IMR-90 (cell line): ENCODE measurements around the gene OR8K1. TPM values are rescaled to one million over a fixed set of nuclear protein-coding genes. Genes with fewer than 3 reads are reported as not detected.

Experiments used
- ATAC-seq: fragments of 200-7000 bp; cut with Tn5 transposase; 2 replicates; pipeline ENCODE4 v1.9.1; 2020; ENCODE audit warnings: low read depth, mild to moderate bottlenecking, moderate library complexity
- BruUV-seq: library from RNA; stranded (reverse); fragments of 400-500 nt; replicated peaks from 2 replicates; lab custom pipeline; 2021; lab: Mats Ljungman, UMichigan
- CTCF ChIA-PET: fragments of 300-600 bp; formaldehyde crosslinking; extraction: SDS; loops from one replicate; lab custom pipeline; 2021; ENCODE audit warnings: antibody characterized with exemption; lab: Yijun Ruan, JAX
- POLR2A ChIA-PET: fragments of 300-600 bp; sonication (Branson Sonifier 250); formaldehyde crosslinking; loops from one replicate; lab custom pipeline; 2022; ENCODE audit warnings: antibody characterized with exemption; ENCODE audit not compliant: unreplicated experiment; lab: Charles Lee
- DNase-seq: peaks from one replicate; pipeline ENCODE4 v3.0.0; 2013
- H2AFZ ChIP-seq: replicated peaks from 2 replicates; pipeline ENCODE3; 2013; ENCODE audit warnings: low read length, mild to moderate bottlenecking; ENCODE audit not compliant: poor library complexity
- H2AK5ac ChIP-seq: 2 replicates; pipeline ENCODE4 v1.6.1; 2013; ENCODE audit warnings: low read depth, low read length, inconsistent platforms
- H2AK9ac ChIP-seq: replicated peaks from 2 replicates; pipeline ENCODE3; 2013; ENCODE audit warnings: mild to moderate bottlenecking, low read depth, low read length, moderate library complexity; ENCODE audit not compliant: poor library complexity
- H2BK120ac ChIP-seq: 2 replicates; pipeline ENCODE4 v1.6.1; 2013; ENCODE audit warnings: low read depth, low read length, inconsistent platforms
- H2BK15ac ChIP-seq: 3 replicates; pipeline ENCODE4 v1.6.1; 2013; ENCODE audit warnings: low read depth, low read length, inconsistent platforms
- H2BK20ac ChIP-seq: 2 replicates; pipeline ENCODE4 v1.6.1; 2013; ENCODE audit warnings: low read depth, mild to moderate bottlenecking, inconsistent platforms, low read length, moderate library complexity
- H2BK5ac ChIP-seq: 2 replicates; pipeline ENCODE4 v1.6.1; 2013; ENCODE audit warnings: mild to moderate bottlenecking, low read depth, low read length, inconsistent platforms; ENCODE audit not compliant: poor library complexity, severe bottlenecking
- H3K14ac ChIP-seq: replicated peaks from 2 replicates; pipeline ENCODE4 v1.6.1; 2013; ENCODE audit warnings: low read depth, low read length, inconsistent platforms
- H3K18ac ChIP-seq: 2 replicates; pipeline ENCODE4 v1.6.1; 2013; ENCODE audit warnings: low read depth, low read length, control low read depth
- H3K23ac ChIP-seq: 2 replicates; pipeline ENCODE4 v1.6.1; 2013; ENCODE audit warnings: low read depth, low read length, inconsistent platforms
- H3K27ac ChIP-seq: 2 replicates; pipeline ENCODE4 v1.5.1; 2013; ENCODE audit warnings: mild to moderate bottlenecking, control low read depth, low read length; ENCODE audit not compliant: insufficient read depth
- H3K27me3 ChIP-seq: 2 replicates; pipeline ENCODE4 v1.6.1; 2013; ENCODE audit warnings: low read length; ENCODE audit not compliant: control insufficient read depth, insufficient read depth
- H3K36me3 ChIP-seq: 2 replicates; pipeline ENCODE4 v1.6.1; 2013; ENCODE audit warnings: low read length, mixed read lengths; ENCODE audit not compliant: control insufficient read depth, insufficient read depth
- H3K4ac ChIP-seq: 2 replicates; pipeline ENCODE4 v1.6.1; 2013; ENCODE audit warnings: low read depth, low read length, inconsistent platforms
- H3K4me1 ChIP-seq: 2 replicates; pipeline ENCODE4 v1.6.1; 2013; ENCODE audit warnings: low read length, mixed read lengths; ENCODE audit not compliant: control insufficient read depth, insufficient read depth
- H3K4me2 ChIP-seq: 2 replicates; pipeline ENCODE4 v1.6.1; 2013; ENCODE audit warnings: low read depth, mild to moderate bottlenecking, control low read depth, low read length, moderate library complexity
- H3K4me3 ChIP-seq: 2 replicates; pipeline ENCODE4 v1.5.1; 2013; ENCODE audit warnings: low read depth, mild to moderate bottlenecking, control low read depth, low read length, moderate library complexity; ENCODE audit not compliant: insufficient read depth
- H3K56ac ChIP-seq: 2 replicates; pipeline ENCODE4 v1.6.1; 2013; ENCODE audit warnings: low read length, inconsistent platforms; ENCODE audit not compliant: insufficient read depth; ENCODE audit errors: extremely low read depth
- H3K79me1 ChIP-seq, 2 experiments: 2 replicates each; pipeline ENCODE4 v1.6.1; 2013; ENCODE audit warnings: low read length in 2 of 2, inconsistent platforms in 1 of 2, low read depth in 1 of 2
- H3K9ac ChIP-seq: 2 replicates; pipeline ENCODE4 v1.6.1; 2013; ENCODE audit warnings: low read depth, low read length, control low read depth
- H3K9me1 ChIP-seq: 2 replicates; pipeline ENCODE4 v1.6.1; 2013; ENCODE audit warnings: low read length, inconsistent platforms; ENCODE audit not compliant: insufficient read depth
- H3K9me3 ChIP-seq: 2 replicates; pipeline ENCODE4 v1.6.1; 2013; ENCODE audit warnings: low read length; ENCODE audit not compliant: control insufficient read depth, insufficient read depth
- H4K20me1 ChIP-seq: 2 replicates; pipeline ENCODE4 v1.6.1; 2013; ENCODE audit warnings: low read length, inconsistent platforms; ENCODE audit not compliant: insufficient read depth
- H4K5ac ChIP-seq: 2 replicates; pipeline ENCODE4 v1.6.1; 2013; ENCODE audit warnings: mild to moderate bottlenecking, low read depth, low read length, control low read depth
- H4K8ac ChIP-seq, 2 experiments: 2 replicates each; pipeline ENCODE4 v1.6.1; 2013; ENCODE audit warnings: low read depth in 2 of 2, low read length in 2 of 2, control low read depth in 1 of 2, inconsistent platforms in 1 of 2
- H4K91ac ChIP-seq: 2 replicates; pipeline ENCODE4 v1.6.1; 2013; ENCODE audit warnings: low read depth, low read length, inconsistent platforms; ENCODE audit not compliant: insufficient read depth
- MAZ ChIP-seq: IDR thresholded peaks from 2 replicates; pipeline ENCODE4 v1.6.1; 2012; ENCODE audit warnings: low read depth, mild to moderate bottlenecking, low read length, improper control_type of control experiment, moderate library complexity, borderline replicate concordance
- POLR2A ChIP-seq: IDR thresholded peaks from 2 replicates; pipeline ENCODE4 v1.6.1; 2012; ENCODE audit warnings: mild to moderate bottlenecking, low read depth, low read length
- RAD21 ChIP-seq: IDR thresholded peaks from 2 replicates; pipeline ENCODE4 v1.6.1; 2012; ENCODE audit warnings: low read length, improper control_type of control experiment
- SMC3 ChIP-seq: fragments of 150-350 bp; IDR thresholded peaks from 2 replicates; pipeline ENCODE4 v1.6.1; 2016; ENCODE audit warnings: low read depth, mild to moderate bottlenecking, antibody characterized with exemption, low read length, moderate library complexity
- WGBS, 2 experiments: methylation state at CpG; one replicate each; pipeline versions ENCODE4 v1.1.5 to v1.1.7; 2013; ENCODE audit warnings: missing lambda C conversion rate in 2 of 2; ENCODE audit not compliant: insufficient read length in 1 of 2; ENCODE audit errors: extremely low coverage in 2 of 2; 5-methylcytosine and 5-hydroxymethylcytosine counted together
- dilution Hi-C: fragments of 300-500 bp; cut with HindIII; formaldehyde crosslinking; loops from one replicate; pipeline ENCODE4 v1.14.3; 2018; ENCODE audit warnings: low sequenced_read_pairs; ENCODE audit not compliant: unreplicated experiment
- in situ Hi-C: fragments of 300-500 bp; cut with MboI; formaldehyde crosslinking; loops from 3 replicates; pipeline ENCODE4 v1.14.3; 2019; ENCODE audit warnings: low sequenced_read_pairs, inconsistent platforms, mixed read lengths
- intact Hi-C: fragments of 100-400 bp; cut with micrococcal nuclease; formaldehyde crosslinking; loops from 2 replicates; pipeline ENCODE4 v1.10.0; 2022
- polyA plus RNA-seq, 3 experiments: library from polyadenylated mRNA; depleted of rRNA; stranded (reverse); fragments of >200 nt; gene quantifications; 2 replicates each; pipeline ENCODE4 v1.2.3, GENCODE V29; 2012; ENCODE audit warnings: low replicate concordance in 1 of 3
- total RNA-seq: library from RNA; depleted of rRNA; stranded (reverse); fragments of >200 nt; gene quantifications from 2 replicates; pipeline ENCODE4 v1.2.3, GENCODE V29; 2012
- TF ChIP-seq, protein P1 (sequence below): fragments of 150-350 bp; IDR thresholded peaks from 2 replicates; pipeline ENCODE4 v1.6.1; 2016; ENCODE audit warnings: low read depth, mild to moderate bottlenecking, low read length, moderate library complexity, borderline replicate concordance
- TF ChIP-seq, protein P2 (sequence below): fragments of 150-350 bp; IDR thresholded peaks from 2 replicates; pipeline ENCODE4 v1.6.1; 2017; ENCODE audit warnings: mild to moderate bottlenecking, antibody characterized with exemption, low read length, low read depth
- TF ChIP-seq, protein P3 (sequence below): conservative IDR thresholded peaks from 2 replicates; pipeline ENCODE4 v1.5.1; 2012; ENCODE audit warnings: mild to moderate bottlenecking, low read depth, low read length, improper control_type of control experiment

The OR8K1 gene
- total and polyA plus RNA-seq, 2 of the 4 experiments (the other 2 are of a cell fraction), result not detected

DNA sequence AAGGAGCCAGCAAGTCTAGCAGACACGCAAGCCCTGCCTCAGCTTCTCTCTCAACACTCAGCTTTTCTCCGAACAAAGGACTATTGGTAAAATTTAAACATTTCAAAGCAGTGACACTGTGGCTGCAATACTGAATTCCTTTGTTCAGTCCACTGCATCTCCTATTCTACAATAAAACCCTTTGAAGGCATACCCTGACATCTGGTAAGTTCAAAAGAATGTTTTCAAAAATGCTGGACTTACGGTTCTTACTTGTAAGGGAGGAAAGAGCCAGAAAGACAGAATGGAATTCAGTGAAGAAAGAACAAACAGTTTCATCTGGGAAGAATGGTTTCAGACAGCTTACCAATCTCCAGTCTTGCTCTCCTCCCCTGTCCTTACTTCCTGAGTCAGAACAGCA is 12.7 kb upstream of the OR8K1 start:
- Histone ChIP-seq H2BK15ac (no peak overlapping the region), H3K9me1 (no peaks in the 10 kb centered on the region), H2AK5ac (no peak overlapping the region), H3K23ac (no peak overlapping the region), H3K9ac (no peak overlapping the region), H3K27ac (no peak overlapping the region), H3K4me2 (no peak overlapping the region), H3K36me3 (no peaks in the 10 kb centered on the region), H3K4me3 (no peak overlapping the region), H3K4me1 (no peaks in the 10 kb centered on the region), H3K27me3 (no peaks in the 10 kb centered on the region), H3K4ac (no peak overlapping the region), H4K8ac (no peak overlapping the region), H2AK9ac (no peak overlapping the region), H4K20me1 (no peaks in the 10 kb centered on the region), H4K5ac (no peak overlapping the region), H3K56ac (no peak overlapping the region), H2BK120ac (no peak overlapping the region), H4K91ac (no peak overlapping the region), H2BK20ac (no peak overlapping the region), H2BK5ac (no peak overlapping the region), H3K18ac (no peak overlapping the region), H3K14ac (no peak overlapping the region), H3K9me3 (peaks cover 19% of the 10 kb centered on the region), H2AFZ (no peak overlapping the region), H3K79me1 (no peaks in the 10 kb centered on the region)
- intact Hi-C loops, result no loop called here
- WGBS, 2 experiments, result 33% methylated on average over 1 of the region's 3 CpGs; no CpG with 5 or more reads in 1 of the 2 experiments
- in situ Hi-C loops, result no loop called here
- TF ChIP-seq RAD21 (no peak), MAZ (no peak), SMC3 (no peak), POLR2A (no peak)
- TF ChIP-seq, protein P1, sequence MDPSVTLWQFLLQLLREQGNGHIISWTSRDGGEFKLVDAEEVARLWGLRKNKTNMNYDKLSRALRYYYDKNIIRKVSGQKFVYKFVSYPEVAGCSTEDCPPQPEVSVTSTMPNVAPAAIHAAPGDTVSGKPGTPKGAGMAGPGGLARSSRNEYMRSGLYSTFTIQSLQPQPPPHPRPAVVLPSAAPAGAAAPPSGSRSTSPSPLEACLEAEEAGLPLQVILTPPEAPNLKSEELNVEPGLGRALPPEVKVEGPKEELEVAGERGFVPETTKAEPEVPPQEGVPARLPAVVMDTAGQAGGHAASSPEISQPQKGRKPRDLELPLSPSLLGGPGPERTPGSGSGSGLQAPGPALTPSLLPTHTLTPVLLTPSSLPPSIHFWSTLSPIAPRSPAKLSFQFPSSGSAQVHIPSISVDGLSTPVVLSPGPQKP, result no peak
- TF ChIP-seq, protein P2, sequence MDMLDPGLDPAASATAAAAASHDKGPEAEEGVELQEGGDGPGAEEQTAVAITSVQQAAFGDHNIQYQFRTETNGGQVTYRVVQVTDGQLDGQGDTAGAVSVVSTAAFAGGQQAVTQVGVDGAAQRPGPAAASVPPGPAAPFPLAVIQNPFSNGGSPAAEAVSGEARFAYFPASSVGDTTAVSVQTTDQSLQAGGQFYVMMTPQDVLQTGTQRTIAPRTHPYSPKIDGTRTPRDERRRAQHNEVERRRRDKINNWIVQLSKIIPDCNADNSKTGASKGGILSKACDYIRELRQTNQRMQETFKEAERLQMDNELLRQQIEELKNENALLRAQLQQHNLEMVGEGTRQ, result no peak
- TF ChIP-seq, protein P3, sequence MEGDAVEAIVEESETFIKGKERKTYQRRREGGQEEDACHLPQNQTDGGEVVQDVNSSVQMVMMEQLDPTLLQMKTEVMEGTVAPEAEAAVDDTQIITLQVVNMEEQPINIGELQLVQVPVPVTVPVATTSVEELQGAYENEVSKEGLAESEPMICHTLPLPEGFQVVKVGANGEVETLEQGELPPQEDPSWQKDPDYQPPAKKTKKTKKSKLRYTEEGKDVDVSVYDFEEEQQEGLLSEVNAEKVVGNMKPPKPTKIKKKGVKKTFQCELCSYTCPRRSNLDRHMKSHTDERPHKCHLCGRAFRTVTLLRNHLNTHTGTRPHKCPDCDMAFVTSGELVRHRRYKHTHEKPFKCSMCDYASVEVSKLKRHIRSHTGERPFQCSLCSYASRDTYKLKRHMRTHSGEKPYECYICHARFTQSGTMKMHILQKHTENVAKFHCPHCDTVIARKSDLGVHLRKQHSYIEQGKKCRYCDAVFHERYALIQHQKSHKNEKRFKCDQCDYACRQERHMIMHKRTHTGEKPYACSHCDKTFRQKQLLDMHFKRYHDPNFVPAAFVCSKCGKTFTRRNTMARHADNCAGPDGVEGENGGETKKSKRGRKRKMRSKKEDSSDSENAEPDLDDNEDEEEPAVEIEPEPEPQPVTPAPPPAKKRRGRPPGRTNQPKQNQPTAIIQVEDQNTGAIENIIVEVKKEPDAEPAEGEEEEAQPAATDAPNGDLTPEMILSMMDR, result no peak
- POLR2A ChIA-PET, result no interaction called here
- BruUV-seq, result no TSS peak
- dilution Hi-C loops, result no loop called here
- no peak for ATAC-seq
- DNase-seq, result no peak
- CTCF ChIA-PET, result no interaction called here
